Uterus (tissue), 2 donors: Measurements from ENCODE around the gene ARSG.

Source experiments
- POLR2A ChIP-seq, 2 donors: fragments of 450-650 bp; IDR thresholded peaks; one replicate each; pipeline ENCODE4 v1.6.1; 2016; ENCODE audit warnings: antibody characterized with exemption in 2 of 2, mild to moderate bottlenecking in 1 of 2, moderate library complexity in 1 of 2
- TF ChIP-seq, protein P1 (sequence below), 4 experiments: fragments of 200-600 bp in 2 of 4; fragments of 450-650 bp in 2 of 4; sonication (generic) in 2 of 4; IDR thresholded peaks; one replicate each; pipeline ENCODE4 v1.5.1; 2016 to 2019; ENCODE audit warnings: antibody characterized with exemption in 4 of 4, mild to moderate bottlenecking in 2 of 4, moderate library complexity in 1 of 4

DNA sequence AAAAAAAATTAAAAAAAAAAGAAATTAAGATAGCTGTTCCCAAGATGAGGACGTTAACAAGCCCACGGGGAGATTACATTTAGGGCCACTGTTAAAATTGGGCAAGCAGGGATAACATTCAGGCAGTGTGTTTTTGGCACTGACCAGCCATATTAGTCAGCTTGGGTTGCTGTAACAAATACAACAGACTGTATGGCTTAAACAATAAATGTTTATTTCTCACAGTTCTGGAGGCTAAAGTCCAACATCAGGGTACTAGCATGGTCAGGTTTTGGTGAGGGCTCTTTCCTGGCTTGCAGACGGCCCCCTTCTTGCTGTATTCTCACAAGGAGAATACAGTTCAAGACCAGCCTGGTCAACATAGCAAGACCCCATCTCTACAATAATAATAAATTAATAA, 31.3 kb downstream of the ARSG start:
- TF ChIP-seq, protein P1, sequence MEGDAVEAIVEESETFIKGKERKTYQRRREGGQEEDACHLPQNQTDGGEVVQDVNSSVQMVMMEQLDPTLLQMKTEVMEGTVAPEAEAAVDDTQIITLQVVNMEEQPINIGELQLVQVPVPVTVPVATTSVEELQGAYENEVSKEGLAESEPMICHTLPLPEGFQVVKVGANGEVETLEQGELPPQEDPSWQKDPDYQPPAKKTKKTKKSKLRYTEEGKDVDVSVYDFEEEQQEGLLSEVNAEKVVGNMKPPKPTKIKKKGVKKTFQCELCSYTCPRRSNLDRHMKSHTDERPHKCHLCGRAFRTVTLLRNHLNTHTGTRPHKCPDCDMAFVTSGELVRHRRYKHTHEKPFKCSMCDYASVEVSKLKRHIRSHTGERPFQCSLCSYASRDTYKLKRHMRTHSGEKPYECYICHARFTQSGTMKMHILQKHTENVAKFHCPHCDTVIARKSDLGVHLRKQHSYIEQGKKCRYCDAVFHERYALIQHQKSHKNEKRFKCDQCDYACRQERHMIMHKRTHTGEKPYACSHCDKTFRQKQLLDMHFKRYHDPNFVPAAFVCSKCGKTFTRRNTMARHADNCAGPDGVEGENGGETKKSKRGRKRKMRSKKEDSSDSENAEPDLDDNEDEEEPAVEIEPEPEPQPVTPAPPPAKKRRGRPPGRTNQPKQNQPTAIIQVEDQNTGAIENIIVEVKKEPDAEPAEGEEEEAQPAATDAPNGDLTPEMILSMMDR (IDR thresholded peaks at IDR 0.05), result no peak
- TF ChIP-seq POLR2A (IDR thresholded peaks at IDR 0.05), result no peak
